D721Med (cell line): ENCODE data around the gene SHMT2.

ENCODE experiments used
- DNase-seq: peaks from one replicate; pipeline ENCODE4 v3.0.0; 2011; ENCODE audit warnings: low spot score; ENCODE audit not compliant: insufficient read length
- FAIRE-seq: peaks from 2 replicates; lab custom pipeline; 2011; peaks lifted over from hg19 to GRCh38; lab: Jason Lieb, UNC
- CTCF ChIP-seq: IDR thresholded peaks from 2 replicates; pipeline ENCODE4 v1.5.1; 2012; ENCODE audit warnings: mild to moderate bottlenecking, control low read depth; ENCODE audit not compliant: insufficient read depth; ENCODE audit errors: missing control alignments

The SHMT2 gene

GRCh38 chr12:57223191-57224165 is 6.0 kb upstream of the SHMT2 start:
- FAIRE-seq = no peak
- TF ChIP-seq CTCF = no peak
- DNase-seq = no peak

GRCh38 chr12:57224278-57224972 is 5.1 kb upstream of the SHMT2 start:
- TF ChIP-seq CTCF = no peak
- DNase-seq = no peak
- no peak for FAIRE-seq

- FAIRE-seq = no peak
- no peak for TF ChIP-seq CTCF
- no peak for DNase-seq
Measured at GRCh38 chr12:57224973-57225679, 4.4 kb upstream of the SHMT2 start.

GRCh38 chr12:57225680-57226210 is 3.8 kb upstream of the SHMT2 start:
- TF ChIP-seq CTCF = no peak
- no peak for DNase-seq
- FAIRE-seq = no peak

GRCh38 chr12:57226588-57227314 is 2.8 kb upstream of the SHMT2 start:
- no peak for DNase-seq
- no peak for TF ChIP-seq CTCF
- FAIRE-seq = no peak

- no peak for TF ChIP-seq CTCF
- FAIRE-seq = no peak
- DNase-seq = no peak
Measured at GRCh38 chr12:57227315-57228115, 2.0 kb upstream of the SHMT2 start.
